Superior temporal gyrus (tissue), 1 donor: ENCODE results near the gene NODAL.
"Not testable (repeated sequence)": the region's sequence is repeated elsewhere in the genome, so short reads cannot be mapped to it uniquely, and the experiment has no call there.

Experiments used
- DNase-seq: peaks from one replicate; pipeline ENCODE4 v3.0.0-alpha.2; 2016; ENCODE audit errors: extremely low spot score

Gene NODAL

GRCh38 chr10:70441161-70441894 lies at the start of gene NODAL:
NODAL (minus strand) TSS chr10:70441681; CDS start chr10:70441667, 14 bp downstream.
- no peak for DNase-seq

GRCh38 chr10:70490142-70490541 lies 48.7 kb upstream of the NODAL start:
- DNase-seq = no peak

GRCh38 chr10:70487824-70488223 lies 46.3 kb upstream of the NODAL start:
- DNase-seq = no peak

DNA sequence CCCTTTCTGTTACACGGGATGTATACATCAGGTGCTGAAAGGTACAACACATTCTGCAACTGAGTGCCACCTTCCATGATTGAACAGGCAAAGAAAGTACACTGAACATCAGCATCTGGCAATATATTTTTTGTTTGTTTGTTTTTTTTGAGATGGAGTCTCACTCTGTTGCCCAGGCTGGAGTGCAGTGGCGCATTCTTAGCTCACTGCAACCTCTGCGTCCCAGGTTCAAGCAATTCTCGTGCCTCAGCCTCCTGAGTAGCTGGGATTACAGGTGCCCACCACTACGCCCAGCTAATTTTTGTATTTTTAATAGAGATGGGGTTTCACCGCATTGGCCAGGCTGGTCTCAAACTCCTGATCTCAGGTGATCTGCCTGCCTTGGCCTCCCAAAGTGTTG lies 42.4 kb upstream of the NODAL start:
- DNase-seq = not testable (repeated sequence)

DNA sequence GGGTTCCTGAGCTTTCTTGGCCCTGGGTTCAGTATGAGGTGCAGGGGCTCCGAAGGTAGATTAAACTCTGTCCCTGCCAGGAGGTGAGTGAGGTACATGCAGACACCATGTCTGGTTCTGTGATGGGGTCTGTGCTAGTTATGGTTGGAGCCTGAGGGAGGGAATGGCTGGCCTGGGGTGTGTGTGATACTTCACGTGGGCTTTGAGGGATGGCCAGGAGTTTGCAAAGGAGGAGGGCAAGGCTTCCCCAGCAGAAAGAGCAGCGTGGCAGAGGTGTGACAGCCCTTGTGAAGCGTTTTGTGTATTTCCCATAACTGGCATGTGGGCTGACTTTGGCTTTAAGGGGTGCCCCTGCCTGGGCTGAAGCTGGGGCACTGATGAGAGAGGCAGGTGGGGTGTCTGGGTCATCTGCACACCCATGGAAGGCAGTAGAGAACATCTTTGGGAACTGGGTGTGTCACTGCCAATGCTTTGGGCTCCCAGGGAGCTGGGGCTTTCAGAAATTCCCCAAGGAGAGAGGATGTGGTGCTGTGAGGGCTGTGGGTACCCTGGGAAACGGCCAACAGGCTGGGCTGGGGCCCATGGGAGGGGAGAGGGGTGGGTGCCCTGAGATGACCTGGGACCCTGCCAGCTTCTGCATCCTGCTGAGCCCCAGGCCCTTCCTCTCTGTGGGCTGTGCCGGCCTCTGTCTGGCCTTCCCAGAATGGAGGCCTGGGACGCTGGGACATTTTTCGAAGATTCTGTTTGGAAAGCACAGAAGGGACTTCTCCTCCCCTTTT lies 41.7 kb upstream of the NODAL start:
- DNase-seq = no peak

GRCh38 chr10:70481831-70482530 lies 40.5 kb upstream of the NODAL start:
- no peak for DNase-seq

DNA sequence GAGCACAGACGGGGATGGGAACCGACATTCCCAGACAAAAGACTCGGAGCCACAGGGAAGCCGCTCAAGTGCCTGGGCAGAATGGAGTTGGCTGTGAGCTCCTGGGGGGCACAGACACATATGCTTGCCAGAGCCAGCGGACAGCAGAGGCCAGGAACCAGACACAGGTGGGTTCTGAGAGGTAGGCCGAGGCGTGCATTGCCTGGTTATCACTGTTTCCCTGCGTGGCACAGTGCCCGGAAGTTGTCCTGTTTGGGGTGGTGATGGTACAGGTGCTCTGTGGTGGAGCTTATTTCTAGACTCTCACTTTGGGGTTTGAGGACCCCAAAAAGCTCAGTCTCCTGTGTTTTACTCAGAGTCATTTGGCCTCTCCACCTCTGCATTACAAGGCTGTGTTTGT lies 39.6 kb upstream of the NODAL start:
- no peak for DNase-seq

DNA sequence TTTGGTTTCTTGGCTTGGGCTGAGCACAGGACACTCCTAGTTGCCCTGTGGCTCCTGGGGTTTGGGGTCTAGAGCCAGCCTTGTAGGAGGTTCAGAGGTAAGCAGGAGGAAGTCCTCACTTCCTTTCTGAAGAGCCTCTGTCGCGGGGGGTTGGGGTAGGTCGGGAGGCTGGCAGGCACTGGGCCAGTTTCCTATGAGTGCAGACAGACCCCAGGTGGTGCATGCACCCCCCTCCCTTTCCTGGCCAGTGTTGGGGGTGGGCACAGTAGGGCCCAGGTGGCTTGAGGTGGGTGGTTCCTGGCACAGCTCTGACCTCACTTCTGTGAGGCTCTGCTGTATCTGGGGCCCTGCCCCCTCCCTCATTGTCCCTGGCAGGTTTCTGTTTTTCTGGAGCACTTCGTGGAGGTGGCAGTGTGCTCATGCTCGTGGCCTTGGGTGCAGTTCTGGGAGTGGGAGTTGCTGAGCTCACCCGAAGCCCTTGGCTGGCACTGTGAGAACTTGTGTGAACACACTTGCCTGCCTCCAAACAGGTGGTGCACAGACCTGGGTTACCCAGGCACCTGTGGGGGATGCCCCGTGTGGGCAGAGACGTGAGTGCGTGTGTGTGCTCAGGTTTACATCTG lies 38.9 kb upstream of the NODAL start:
- no peak for DNase-seq

GRCh38 chr10:70479626-70480238 lies 38.3 kb upstream of the NODAL start:
- no peak for DNase-seq

- DNase-seq = no peak
Observed at GRCh38 chr10:70479165-70479581, 37.7 kb upstream of the NODAL start.

DNA sequence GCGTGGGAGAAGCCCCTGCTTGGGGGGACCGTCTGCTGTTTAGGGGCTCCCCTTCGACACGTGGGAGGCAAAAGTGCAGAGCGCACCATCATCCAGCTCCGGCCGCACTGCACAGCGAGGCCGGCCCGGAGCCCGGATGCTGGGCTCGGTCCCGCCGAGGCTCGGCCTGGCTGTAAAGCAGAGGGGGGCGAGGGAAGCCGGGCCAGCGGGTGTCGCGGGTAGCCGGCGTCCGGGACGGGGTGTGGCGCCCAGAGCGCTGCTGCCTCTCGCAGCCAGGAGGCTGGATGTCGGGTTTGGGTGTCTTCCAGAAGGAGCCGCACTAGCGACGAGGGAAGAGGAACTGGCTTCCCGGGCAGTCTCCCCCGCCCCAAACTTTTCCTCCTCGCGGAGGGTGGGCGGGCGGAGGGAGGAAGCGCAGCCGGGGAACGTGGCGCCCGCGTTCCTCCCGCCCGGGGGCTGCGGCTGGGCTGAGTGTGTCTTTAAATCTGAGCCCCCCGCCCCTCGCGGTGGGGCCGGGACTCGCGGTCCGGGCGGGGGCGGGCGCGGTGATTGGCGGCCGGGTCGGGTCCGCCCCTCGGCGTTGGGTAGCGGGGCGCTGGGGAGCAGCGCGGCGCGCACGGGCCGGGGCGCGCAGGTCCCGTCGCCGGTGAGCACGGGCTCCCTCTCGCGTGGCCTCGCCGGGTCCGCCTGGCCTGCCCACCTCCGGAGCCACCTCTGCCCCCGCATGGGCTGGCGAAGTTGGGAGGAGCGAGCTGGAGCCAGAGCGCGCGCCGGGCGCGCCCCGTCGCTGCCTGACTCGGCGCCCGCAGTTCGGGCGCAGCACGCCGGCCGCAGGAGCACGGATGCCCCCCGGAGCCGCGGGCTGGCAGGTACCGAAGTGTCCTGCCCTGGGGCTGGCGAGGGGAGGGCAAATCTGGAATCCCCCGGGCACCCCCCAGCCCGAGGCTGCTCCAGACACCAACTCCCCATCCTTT lies 37.0 kb upstream of the NODAL start, which contains the start of gene PALD1:
Gene PALD1 (plus strand): TSS at position 577 of the 974 bp plus-strand sequence. CDS start 47,185 bp downstream, outside the sequence.
- no peak for DNase-seq

DNA sequence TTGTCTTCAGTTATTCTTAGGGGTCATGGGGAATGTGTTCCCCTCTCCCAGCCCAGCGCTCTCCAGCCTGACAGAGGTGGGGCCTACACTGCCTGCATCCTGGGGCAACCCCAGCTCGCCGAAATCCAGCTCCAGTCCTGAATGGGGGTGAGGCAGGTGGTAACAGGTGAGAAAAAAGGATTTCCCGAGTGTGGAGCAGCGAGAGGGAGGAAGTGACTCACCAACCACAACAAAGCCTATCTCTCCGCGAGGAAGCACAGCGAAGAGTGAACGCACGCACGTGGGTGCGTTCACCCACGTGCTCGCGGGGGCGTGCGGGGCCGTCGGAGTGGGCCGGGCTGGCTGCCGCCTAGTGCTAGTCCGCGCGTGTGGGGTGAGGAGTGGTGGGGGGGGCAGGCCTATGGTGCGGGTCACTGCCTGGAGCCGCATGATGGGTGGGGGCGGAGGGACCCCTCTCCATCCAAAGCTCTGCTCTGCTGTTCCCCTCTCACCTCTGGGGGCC lies 36.2 kb upstream of the NODAL start:
- DNase-seq = no peak

GRCh38 chr10:70476249-70477035 lies 35.0 kb upstream of the NODAL start:
- no peak for DNase-seq

- DNase-seq = no peak
Observed at GRCh38 chr10:70475661-70476060, 34.2 kb upstream of the NODAL start.

GRCh38 chr10:70474780-70475179 lies 33.3 kb upstream of the NODAL start:
- DNase-seq = no peak

DNA sequence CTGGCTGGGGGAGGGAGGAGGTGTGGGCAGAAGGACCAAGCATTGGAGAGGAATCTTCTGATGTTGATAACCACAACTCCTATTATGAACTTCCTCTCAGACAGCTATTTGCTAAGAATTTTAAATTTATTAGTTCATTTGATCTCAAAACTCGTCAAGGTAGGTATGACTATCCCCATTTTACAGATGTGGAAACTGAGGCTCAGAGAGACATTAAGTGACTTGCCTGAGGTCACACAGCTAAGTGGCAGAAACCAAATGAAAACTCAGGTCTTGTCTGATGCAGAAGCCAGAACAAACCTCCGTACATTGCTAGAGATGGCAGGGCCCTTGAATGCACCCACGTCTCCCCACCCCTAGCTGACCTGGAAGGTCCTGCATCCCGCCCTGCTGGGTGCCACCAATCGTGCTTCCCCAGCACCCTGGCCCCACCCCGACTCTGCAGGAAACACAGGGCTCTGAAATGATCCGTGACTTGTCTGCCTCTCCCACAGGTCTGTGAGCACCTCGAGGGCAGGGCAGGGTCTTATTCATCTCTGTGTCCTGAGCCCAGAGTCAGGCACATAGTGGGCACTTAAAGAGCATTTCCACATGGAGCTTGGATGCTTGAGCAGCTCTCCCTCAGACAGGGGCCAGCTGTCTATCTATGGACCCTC lies 31.4 kb upstream of the NODAL start:
- no peak for DNase-seq

DNA sequence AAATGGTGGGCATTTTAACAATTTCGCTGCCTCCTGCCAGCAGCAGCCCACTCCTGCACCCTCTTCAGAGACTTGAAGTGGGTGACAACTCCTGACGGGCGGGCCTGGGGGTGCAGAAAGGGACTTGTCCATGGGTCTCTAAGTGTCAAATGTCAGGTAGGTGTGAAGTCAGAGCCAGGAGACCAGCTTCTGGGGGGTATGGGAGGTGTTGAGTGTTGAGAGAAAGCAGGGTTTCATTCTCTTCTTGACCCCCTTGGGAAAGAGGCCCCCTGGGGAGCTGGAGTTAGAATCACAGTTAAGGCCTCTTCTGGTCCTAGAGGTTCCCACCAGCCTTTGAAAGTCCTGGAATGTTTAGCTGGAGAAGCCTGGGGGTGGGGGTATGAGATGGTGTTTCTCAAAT lies 25.5 kb upstream of the NODAL start:
- no peak for DNase-seq

DNA sequence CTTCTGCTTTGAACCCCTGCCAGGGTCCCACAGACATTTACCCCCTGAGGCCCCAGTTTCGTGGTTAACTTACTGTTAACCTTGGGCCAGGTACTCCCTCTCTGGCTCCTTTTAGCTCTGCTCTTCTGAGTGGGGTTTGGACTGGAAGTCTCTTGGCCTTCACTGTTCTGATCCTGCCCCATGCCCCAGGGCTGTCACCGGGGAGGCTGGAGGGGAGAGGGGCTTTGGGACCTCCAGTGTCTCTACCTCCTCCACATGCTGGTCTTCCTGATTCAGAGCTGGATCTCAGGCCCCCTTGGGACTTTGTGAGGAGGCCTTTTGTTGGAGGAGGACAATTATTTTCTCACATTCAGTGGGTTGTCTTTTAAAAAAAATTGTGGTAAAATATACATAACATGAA lies 24.4 kb upstream of the NODAL start:
- no peak for DNase-seq

- no peak for DNase-seq
Observed at GRCh38 chr10:70465278-70465677, 23.8 kb upstream of the NODAL start.
